HEK293 (cell line): Measurements from ENCODE around the gene TEX14.
"Not testable (repeated sequence)": the region's sequence is repeated elsewhere in the genome, so short reads cannot be mapped to it uniquely, and the experiment has no call there.

Experiments
- AEBP2 ChIP-seq: fragments of 450-650 bp; formaldehyde crosslinking; IDR thresholded peaks from 2 replicates; pipeline ENCODE4 v1.5.1; 2016; ENCODE audit warnings: missing biosample characterization, missing genetic modification characterization, borderline replicate concordance
- ATF2 ChIP-seq: fragments of 450-650 bp; formaldehyde crosslinking; IDR thresholded peaks from 2 replicates; pipeline ENCODE4 v1.5.1; 2016; ENCODE audit warnings: missing biosample characterization, missing genetic modification characterization, low read depth
- CTCF ChIP-seq: fragments of 450-650 bp; formaldehyde crosslinking; IDR thresholded peaks from 2 replicates; pipeline ENCODE4 v1.5.1; 2016; ENCODE audit warnings: missing biosample characterization, missing genetic modification characterization
- GLIS2 ChIP-seq: fragments of 450-650 bp; formaldehyde crosslinking; IDR thresholded peaks from 2 replicates; pipeline ENCODE4 v1.5.1; 2016; ENCODE audit warnings: missing biosample characterization, missing genetic modification characterization
- PBX3 ChIP-seq: sonication (generic); formaldehyde crosslinking; IDR thresholded peaks from 2 replicates; pipeline ENCODE4 v1.8.1; 2022; ENCODE audit warnings: mild to moderate bottlenecking, moderate library complexity, missing genetic modification reagents
- REPIN1 ChIP-seq: fragments of 450-650 bp; formaldehyde crosslinking; IDR thresholded peaks from 2 replicates; pipeline ENCODE4 v1.5.1; 2017; ENCODE audit warnings: missing biosample characterization, missing genetic modification characterization, low read depth
- TSHZ1 ChIP-seq: fragments of 450-650 bp; formaldehyde crosslinking; IDR thresholded peaks from 2 replicates; pipeline ENCODE4 v1.5.1; 2016; ENCODE audit warnings: missing biosample characterization, missing genetic modification characterization, borderline replicate concordance
- ZNF157 ChIP-seq: fragments of 450-650 bp; formaldehyde crosslinking; IDR thresholded peaks from 2 replicates; pipeline ENCODE4 v1.5.1; 2016; ENCODE audit warnings: missing biosample characterization, missing genetic modification characterization
- ZNF426 ChIP-seq: fragments of 450-650 bp; formaldehyde crosslinking; IDR thresholded peaks from 2 replicates; pipeline ENCODE4 v1.5.1; 2017; ENCODE audit warnings: missing biosample characterization, missing genetic modification characterization, mild to moderate bottlenecking, inconsistent platforms, moderate library complexity
- ZSCAN18 ChIP-seq: fragments of 450-650 bp; formaldehyde crosslinking; IDR thresholded peaks from 2 replicates; pipeline ENCODE4 v1.5.1; 2016; ENCODE audit warnings: missing biosample characterization, missing genetic modification characterization

GRCh38 chr17:58582718-58583117 is 109.1 kb downstream of the TEX14 start:
- TF ChIP-seq ATF2 (tag by site-specific recombination); ZNF426 (tag by site-specific recombination); TSHZ1 (tag by site-specific recombination); ZNF157 (tag by site-specific recombination); PBX3; CTCF (tag by site-specific recombination); REPIN1 (tag by site-specific recombination); ZSCAN18; AEBP2 (tag by site-specific recombination); GLIS2 (tag by site-specific recombination): not testable (repeated sequence)
